ENCODE data around the gene METTL24.
"Not testable (repeated sequence)": the region's sequence is repeated elsewhere in the genome, so short reads cannot be mapped to it uniquely, and the experiment has no call there.

METTL24 gene

GRCh38 chr6:110265273-110265672, 92.9 kb downstream of the METTL24 start:
- DNase-seq (ENCODE audit: low read depth in 3 of 3) = no peak

- no peak for DNase-seq (ENCODE audit: low read depth in 3 of 3)
Observed at GRCh38 chr6:110256366-110256765, 101.8 kb downstream of the METTL24 start.

GRCh38 chr6:110255211-110255750, 102.9 kb downstream of the METTL24 start:
- no peak for DNase-seq (ENCODE audit: low read depth in 3 of 3)

GRCh38 chr6:110250838-110251237, 107.3 kb downstream of the METTL24 start:
- DNase-seq (ENCODE audit: low read depth in 3 of 3) = no peak

GRCh38 chr6:110250058-110250457, 108.1 kb downstream of the METTL24 start:
- DNase-seq (ENCODE audit: low read depth in 3 of 3) = no peak

GRCh38 chr6:110246900-110247546, 111.1 kb downstream of the METTL24 start:
- DNase-seq (ENCODE audit: low read depth in 3 of 3) = no peak

- no peak for DNase-seq (ENCODE audit: low read depth in 3 of 3)
Observed at GRCh38 chr6:110246378-110246777, 111.8 kb downstream of the METTL24 start.

- DNase-seq (ENCODE audit: low read depth in 3 of 3) = not testable (repeated sequence)
Observed at GRCh38 chr6:110244621-110245020, 113.5 kb downstream of the METTL24 start.

- DNase-seq (ENCODE audit: low read depth in 3 of 3) = no peak
Observed at GRCh38 chr6:110239526-110240274, 118.4 kb downstream of the METTL24 start.

GRCh38 chr6:110236007-110236406, 122.1 kb downstream of the METTL24 start:
- DNase-seq (ENCODE audit: low read depth in 3 of 3) = not testable (repeated sequence)

- DNase-seq (ENCODE audit: low read depth in 3 of 3) = no peak
Observed at GRCh38 chr6:110233770-110234374, 124.3 kb downstream of the METTL24 start.

GRCh38 chr6:110232450-110232849, 125.7 kb downstream of the METTL24 start:
- DNase-seq (ENCODE audit: low read depth in 3 of 3) = no peak

- DNase-seq (ENCODE audit: low read depth in 3 of 3) = no peak
Observed at GRCh38 chr6:110226261-110226660, 131.9 kb downstream of the METTL24 start.

GRCh38 chr6:110221738-110222137, 136.4 kb downstream of the METTL24 start:
- no peak for DNase-seq (ENCODE audit: low read depth in 3 of 3)

GRCh38 chr6:110217266-110217665, 140.9 kb downstream of the METTL24 start:
- DNase-seq (ENCODE audit: low read depth in 3 of 3) = no peak

GRCh38 chr6:110216140-110216539, 142.0 kb downstream of the METTL24 start:
- no peak for DNase-seq (ENCODE audit: low read depth in 3 of 3)

GRCh38 chr6:110214338-110214737, 143.8 kb downstream of the METTL24 start:
- no peak for DNase-seq (ENCODE audit: low read depth in 3 of 3)

GRCh38 chr6:110211753-110212152, 146.4 kb downstream of the METTL24 start:
- no peak for DNase-seq (ENCODE audit: low read depth in 3 of 3)

- no peak for DNase-seq (ENCODE audit: low read depth in 3 of 3)
Observed at GRCh38 chr6:110207652-110208051, 150.5 kb downstream of the METTL24 start.

GRCh38 chr6:110201151-110201884, 156.8 kb downstream of the METTL24 start:
- DNase-seq (ENCODE audit: low read depth in 3 of 3) = no peak

- DNase-seq (ENCODE audit: low read depth in 3 of 3) = no peak
Observed at GRCh38 chr6:110198561-110198960, 159.6 kb downstream of the METTL24 start.

GRCh38 chr6:110196874-110197273, 161.3 kb downstream of the METTL24 start:
- DNase-seq (ENCODE audit: low read depth in 3 of 3) = no peak

Data from stimulated activated CD4-positive, alpha-beta T cell treated with anti-CD3 and anti-CD28 coated beads, TNF-alpha, amount 100 ng/mL, for 4 hours (primary cell).